A549 (cell line): ENCODE measurements around the gene ATP9A.

Experiments used
- BHLHE40 ChIP-seq: IDR thresholded peaks from 2 replicates; pipeline ENCODE4 v1.6.1; 2012; ENCODE audit warnings: low read depth, low read length, inconsistent platforms
- CBX2 ChIP-seq: fragments of 200-600 bp; sonication (generic); IDR thresholded peaks from 2 replicates; pipeline ENCODE4 v1.6.1; 2016; ENCODE audit warnings: low read depth, mild to moderate bottlenecking, borderline replicate concordance
- KDM5A ChIP-seq: fragments of 200-600 bp; sonication (generic); IDR thresholded peaks from 2 replicates; pipeline ENCODE4 v1.6.1; 2016; ENCODE audit warnings: antibody characterized with exemption, mild to moderate bottlenecking
- POLR2A ChIP-seq: IDR thresholded peaks from 2 replicates; pipeline ENCODE4 v1.6.1; 2012; ENCODE audit warnings: mild to moderate bottlenecking, low read length
- RAD21 ChIP-seq, 2 experiments: fragments of >200 bp in 1 of 2; sonication (Bioruptor Twin) in 1 of 2; formaldehyde crosslinking in 1 of 2; IDR thresholded peaks in 1 of 2; conservative IDR thresholded peaks in 1 of 2; 2 replicates in 1 of 2; 3 replicates in 1 of 2; pipeline ENCODE4 v1.6.1; 2012 to 2018; ENCODE audit warnings: inconsistent platforms in 1 of 2
- REST ChIP-seq: fragments of 200-600 bp; sonication (generic); IDR thresholded peaks from 2 replicates; pipeline ENCODE4 v1.6.1; 2016; ENCODE audit warnings: antibody characterized with exemption, mild to moderate bottlenecking, moderate library complexity
- ZFP36 ChIP-seq: fragments of 450-650 bp; IDR thresholded peaks from 2 replicates; pipeline ENCODE4 v1.6.1; 2014; ENCODE audit warnings: borderline replicate concordance; ENCODE audit not compliant: partially characterized antibody
- TF ChIP-seq, protein P1 (sequence below): fragments of >200 bp; sonication (Bioruptor Twin); formaldehyde crosslinking; IDR thresholded peaks from 3 replicates; pipeline ENCODE4 v1.5.1; 2016
- TF ChIP-seq, protein P2 (sequence below): fragments of 450-650 bp; IDR thresholded peaks from 2 replicates; pipeline ENCODE4 v1.6.1; 2014; ENCODE audit warnings: antibody characterized with exemption
- TF ChIP-seq, protein P3 (sequence below): IDR thresholded peaks from 2 replicates; pipeline ENCODE4 v1.6.1; 2012

- TF ChIP-seq KDM5A, result no peak
- TF ChIP-seq, protein P1, sequence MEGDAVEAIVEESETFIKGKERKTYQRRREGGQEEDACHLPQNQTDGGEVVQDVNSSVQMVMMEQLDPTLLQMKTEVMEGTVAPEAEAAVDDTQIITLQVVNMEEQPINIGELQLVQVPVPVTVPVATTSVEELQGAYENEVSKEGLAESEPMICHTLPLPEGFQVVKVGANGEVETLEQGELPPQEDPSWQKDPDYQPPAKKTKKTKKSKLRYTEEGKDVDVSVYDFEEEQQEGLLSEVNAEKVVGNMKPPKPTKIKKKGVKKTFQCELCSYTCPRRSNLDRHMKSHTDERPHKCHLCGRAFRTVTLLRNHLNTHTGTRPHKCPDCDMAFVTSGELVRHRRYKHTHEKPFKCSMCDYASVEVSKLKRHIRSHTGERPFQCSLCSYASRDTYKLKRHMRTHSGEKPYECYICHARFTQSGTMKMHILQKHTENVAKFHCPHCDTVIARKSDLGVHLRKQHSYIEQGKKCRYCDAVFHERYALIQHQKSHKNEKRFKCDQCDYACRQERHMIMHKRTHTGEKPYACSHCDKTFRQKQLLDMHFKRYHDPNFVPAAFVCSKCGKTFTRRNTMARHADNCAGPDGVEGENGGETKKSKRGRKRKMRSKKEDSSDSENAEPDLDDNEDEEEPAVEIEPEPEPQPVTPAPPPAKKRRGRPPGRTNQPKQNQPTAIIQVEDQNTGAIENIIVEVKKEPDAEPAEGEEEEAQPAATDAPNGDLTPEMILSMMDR, result no peak
- TF ChIP-seq, protein P2, sequence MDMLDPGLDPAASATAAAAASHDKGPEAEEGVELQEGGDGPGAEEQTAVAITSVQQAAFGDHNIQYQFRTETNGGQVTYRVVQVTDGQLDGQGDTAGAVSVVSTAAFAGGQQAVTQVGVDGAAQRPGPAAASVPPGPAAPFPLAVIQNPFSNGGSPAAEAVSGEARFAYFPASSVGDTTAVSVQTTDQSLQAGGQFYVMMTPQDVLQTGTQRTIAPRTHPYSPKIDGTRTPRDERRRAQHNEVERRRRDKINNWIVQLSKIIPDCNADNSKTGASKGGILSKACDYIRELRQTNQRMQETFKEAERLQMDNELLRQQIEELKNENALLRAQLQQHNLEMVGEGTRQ, result no peak
- no peak for TF ChIP-seq ZFP36
- TF ChIP-seq RAD21 (conservative IDR thresholded peaks at IDR 0.05 in 1 of 2, IDR thresholded peaks at IDR 0.05 in 1 of 2), result no peak
- TF ChIP-seq CBX2, result no peak
- no peak for TF ChIP-seq POLR2A
- TF ChIP-seq REST, result no peak
- no peak for TF ChIP-seq BHLHE40
- TF ChIP-seq, protein P3, sequence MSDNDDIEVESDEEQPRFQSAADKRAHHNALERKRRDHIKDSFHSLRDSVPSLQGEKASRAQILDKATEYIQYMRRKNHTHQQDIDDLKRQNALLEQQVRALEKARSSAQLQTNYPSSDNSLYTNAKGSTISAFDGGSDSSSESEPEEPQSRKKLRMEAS, result no peak
Measured at GRCh38 chr20:51758978-51759544, 9.1 kb downstream of the ATP9A start.
